Measurements from ENCODE around the gene TSHR.

Gene TSHR

DNA sequence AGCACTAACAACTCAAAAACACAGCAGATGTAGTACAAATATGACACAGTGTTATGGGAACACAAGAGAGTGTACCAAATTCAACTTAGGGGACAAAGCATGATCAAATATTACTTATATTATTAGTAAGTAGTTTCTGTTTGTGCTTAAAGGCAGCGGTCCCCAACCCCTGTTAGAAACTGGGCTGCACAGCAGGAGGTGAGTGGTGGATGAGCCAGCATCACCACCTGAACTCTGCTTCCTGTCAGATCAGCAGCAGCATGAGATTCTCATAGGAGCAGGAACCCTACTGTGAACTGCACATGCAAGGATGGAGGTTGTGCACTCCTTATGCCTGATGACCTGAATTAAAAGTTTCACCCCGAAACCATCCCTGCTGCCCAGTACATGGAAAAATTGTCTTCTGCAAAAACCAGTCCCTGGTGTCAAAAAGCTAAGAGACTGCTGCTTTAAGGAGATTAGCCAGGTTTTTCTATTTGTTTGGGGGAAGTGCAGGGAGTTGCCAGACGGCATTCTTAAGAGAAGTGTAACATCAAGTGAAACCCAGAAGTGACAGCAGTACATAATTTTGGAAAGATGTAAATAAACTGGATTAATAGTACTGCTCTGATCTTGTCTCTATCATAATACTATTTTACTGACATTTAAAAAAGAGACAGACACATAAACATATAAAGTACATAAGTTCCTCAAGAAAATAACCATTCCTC, 238.7 kb downstream of the TSHR start:
- no peak for DNase-seq

All from hippocampal formation (tissue), 2 donors.